Measurements from ENCODE around the gene BTNL9. TPM values are rescaled to one million over a fixed set of nuclear protein-coding genes. Genes with fewer than 3 reads are reported as not detected.

Gene BTNL9
- total RNA-seq, 1 experiment from 2014 or later: 0.96 TPM

DNA sequence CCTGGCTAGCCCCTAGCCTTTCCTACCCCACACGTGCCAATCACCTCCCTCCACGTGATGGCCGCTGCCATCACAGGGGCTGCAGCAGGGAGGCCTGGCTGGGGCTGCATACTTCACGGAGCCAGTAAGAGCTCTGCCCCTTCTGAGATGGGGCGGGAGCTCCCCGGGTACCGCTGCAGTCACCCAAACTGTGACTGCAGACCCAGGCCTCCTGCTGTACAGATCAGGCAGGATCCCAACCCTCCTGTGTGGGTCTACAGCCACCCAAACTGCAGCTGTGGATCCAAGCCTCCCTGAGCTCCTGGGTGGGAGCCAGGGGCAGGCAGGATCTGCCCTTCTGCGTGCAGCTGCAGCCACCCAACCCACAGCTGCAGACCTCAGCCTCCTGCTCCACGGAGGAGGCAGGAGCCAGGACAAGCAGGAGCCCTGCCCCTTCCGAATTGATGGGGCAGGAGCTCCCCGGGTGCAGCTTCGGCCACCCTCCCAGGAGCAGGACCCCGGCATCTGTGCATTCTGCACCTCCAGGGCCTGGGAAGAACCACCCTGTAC is 3.2 kb upstream of the BTNL9 start:
- WGBS (ENCODE audit: extremely low coverage, insufficient read length, low lambda C conversion rate): no CpG with 5 or more reads among the region's 13 CpGs
- TF ChIP-seq, protein P1, sequence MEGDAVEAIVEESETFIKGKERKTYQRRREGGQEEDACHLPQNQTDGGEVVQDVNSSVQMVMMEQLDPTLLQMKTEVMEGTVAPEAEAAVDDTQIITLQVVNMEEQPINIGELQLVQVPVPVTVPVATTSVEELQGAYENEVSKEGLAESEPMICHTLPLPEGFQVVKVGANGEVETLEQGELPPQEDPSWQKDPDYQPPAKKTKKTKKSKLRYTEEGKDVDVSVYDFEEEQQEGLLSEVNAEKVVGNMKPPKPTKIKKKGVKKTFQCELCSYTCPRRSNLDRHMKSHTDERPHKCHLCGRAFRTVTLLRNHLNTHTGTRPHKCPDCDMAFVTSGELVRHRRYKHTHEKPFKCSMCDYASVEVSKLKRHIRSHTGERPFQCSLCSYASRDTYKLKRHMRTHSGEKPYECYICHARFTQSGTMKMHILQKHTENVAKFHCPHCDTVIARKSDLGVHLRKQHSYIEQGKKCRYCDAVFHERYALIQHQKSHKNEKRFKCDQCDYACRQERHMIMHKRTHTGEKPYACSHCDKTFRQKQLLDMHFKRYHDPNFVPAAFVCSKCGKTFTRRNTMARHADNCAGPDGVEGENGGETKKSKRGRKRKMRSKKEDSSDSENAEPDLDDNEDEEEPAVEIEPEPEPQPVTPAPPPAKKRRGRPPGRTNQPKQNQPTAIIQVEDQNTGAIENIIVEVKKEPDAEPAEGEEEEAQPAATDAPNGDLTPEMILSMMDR (conservative IDR thresholded peaks at IDR 0.05): no peak
- no peak overlapping the region for H3K4me2 ChIP-seq (ENCODE audit: insufficient read depth, insufficient read length, low read length)

More for the DNA sequence above, 3.2 kb upstream of the BTNL9 start:
- H3K4me3 Mint-ChIP-seq: no peak overlapping the region; a peak in 1 of 5 replicates
- Histone ChIP-seq H2BK12ac (ENCODE audit: insufficient read length, low read depth, low read length) (no peak overlapping the region), H3T11ph (ENCODE audit: low read length) (no peak overlapping the region), H3K4ac (ENCODE audit: low read depth, low read length) (no peak overlapping the region), H3K14ac (ENCODE audit: insufficient read depth, low read length) (no peak overlapping the region), H2BK120ac (ENCODE audit: low read depth, low read length, poor library complexity, severe bottlenecking) (no peak overlapping the region), H4K20me1 (ENCODE audit: control insufficient read depth, insufficient read depth, insufficient read length) (no peaks in the 10 kb centered on the region), H3K56ac (ENCODE audit: insufficient read length, low read depth, low read length) (no peak overlapping the region), H3K79me2 (ENCODE audit: insufficient read depth, low read length) (no peaks in the 10 kb centered on the region), H3K23ac (ENCODE audit: insufficient read length, low read depth, low read length) (no peak overlapping the region), H4K91ac (ENCODE audit: insufficient read length, low read depth, low read length) (no peak overlapping the region), H2BK15ac (ENCODE audit: low read depth, low read length) (no peak overlapping the region), H2AFZ (ENCODE audit: low read length) (no peak overlapping the region), H2BK20ac (ENCODE audit: low read depth, low read length, poor library complexity, severe bottlenecking) (no peak overlapping the region), H2BK5ac (ENCODE audit: insufficient read length, low read length) (no peak overlapping the region), H4K5ac (ENCODE audit: insufficient read length, low read depth, low read length) (no peak overlapping the region), H3K27me3 (ENCODE audit: insufficient read depth, low read length) (no peaks in the 10 kb centered on the region), H3K79me1 (ENCODE audit: insufficient read depth, low read depth, low read length, poor library complexity, severe bottlenecking) (no peaks in the 10 kb centered on the region), H3K4me1 (ENCODE audit: insufficient read depth, low read length) (no peaks in the 10 kb centered on the region), H3K9me3 (ENCODE audit: control insufficient read depth, low read depth, low read length) (no peaks in the 10 kb centered on the region), H4K8ac (replicated peaks; ENCODE audit: insufficient read length, low read depth, low read length) (no peak overlapping the region), H2AK5ac (ENCODE audit: insufficient read length, low read length) (no peak overlapping the region), H3K9ac (ENCODE audit: extremely low read depth, insufficient read length, low read length) (no peak overlapping the region), H3K27ac (ENCODE audit: insufficient read length, low read depth, low read length) (no peak overlapping the region), H3K18ac (ENCODE audit: insufficient read length, low read depth, low read length) (no peak overlapping the region), H3K23me2 (ENCODE audit: insufficient read length, low read depth, low read length, poor library complexity, severe bottlenecking) (no peaks in the 10 kb centered on the region)
- H3K27ac Mint-ChIP-seq: no peak overlapping the region
- no peaks in the 10 kb centered on the region for H3K36me3 Mint-ChIP-seq (ENCODE audit: insufficient read depth in 1 of 3, low read depth in 3 of 3)
- H3K9me3 Mint-ChIP-seq: peaks cover 4 to 7% of the 10 kb centered on the region in 2 experiments; a peak in 4 of 5 replicates
- DNase-seq: no peak
- H3K4me1 Mint-ChIP-seq: peaks cover 8 to 22% of the 10 kb centered on the region in 2 experiments
- H3K27me3 Mint-ChIP-seq (ENCODE audit: low read depth): peaks cover 42% of the 10 kb centered on the region
